ENCODE measurements around the gene GMPPA.

GRCh38 chr2:219496247-219496824 is 2.4 kb upstream of the GMPPA start:
- no peak for TF ChIP-seq CTCF (conservative IDR thresholded peaks at IDR 0.05; ENCODE audit: low read depth, low read length)
- TF ChIP-seq EZH2 (IDR thresholded peaks at IDR 0.05; ENCODE audit: low read length, unreplicated experiment) = no peak
- TF ChIP-seq EZH2phosphoT487 (IDR thresholded peaks at IDR 0.05; ENCODE audit: borderline replicate concordance, low read length) = no peak

Data from PC-3 (cell line).